ENCODE data around the gene ZEB2. TPM values are rescaled to one million over a fixed set of nuclear protein-coding genes. Genes with fewer than 3 reads are reported as not detected.

ZEB2 gene
- total and polyA plus RNA-seq, 2 of the 13 experiments (the other 11 are each of a cell fraction or from before 2014, with no cell fraction given), result 0.07 TPM; not detected in 1

- no TSS peak for BruUV-seq (replicated peaks)
- CTCF ChIA-PET (ENCODE audit: low intra/inter-chr PET ratio, low total read pairs), result no interaction called here
- intact Hi-C loops (cut with micrococcal nuclease; ENCODE audit: unreplicated experiment), result no loop called here
These were observed 47.8 kb upstream of the ZEB2 start for GRCh38 chr2:144567745-144568144.

GRCh38 chr2:144566448-144566847 is 46.5 kb upstream of the ZEB2 start:
- no peak overlapping the region for H3K9ac ChIP-seq (ENCODE audit: insufficient read depth, low read depth, low read length)
- H3K4me1 ChIP-seq (ENCODE audit: insufficient read depth, low read length), result no peaks in the 10 kb centered on the region
- no peaks in the 10 kb centered on the region for H3K36me3 ChIP-seq (replicated peaks in 1 of 2; ENCODE audit: control insufficient read depth in 1 of 2, insufficient read depth in 2 of 2, low read length in 2 of 2)
- no peaks in the 10 kb centered on the region for H4K20me1 ChIP-seq (ENCODE audit: insufficient read depth, low read length)
- FAIRE-seq, result no peak
- no peaks in the 10 kb centered on the region for H3K9me3 ChIP-seq (ENCODE audit: low read length)
- in situ Hi-C loops (cut with HindIII; ENCODE audit: extremely low pct_ligation_motif_present, low pct_unique_long_range_greater_than_20kb), result no loop called here
- H2AFZ ChIP-seq (ENCODE audit: low read length), result no peak overlapping the region
- H3K27me3 ChIP-seq (ENCODE audit: control insufficient read depth in 1 of 2, insufficient read depth in 2 of 2, low read length in 2 of 2), result no peaks in the 10 kb centered on the region; a peak in 1 of 5 replicates
- BruUV-seq (replicated peaks), result no TSS peak
- DNase-seq (ENCODE audit: low spot score), result no peak
- H3K27ac ChIP-seq (ENCODE audit: extremely low read length, insufficient read depth, low read length), result no peak overlapping the region
- no peak for ATAC-seq
- CTCF ChIA-PET (ENCODE audit: low intra/inter-chr PET ratio, low total read pairs), result no interaction called here
- TF ChIP-seq FOXK1 (CRISPR knock-in tag; IDR thresholded peaks at IDR 0.05; ENCODE audit: borderline replicate concordance, low read depth), result no peak
- TF ChIP-seq IRF2 (CRISPR knock-in tag; IDR thresholded peaks at IDR 0.05), result no peak
- TF ChIP-seq CENPT (CRISPR knock-in tag; IDR thresholded peaks at IDR 0.05; ENCODE audit: low read depth), result no peak
- no peak for TF ChIP-seq ZFAT (CRISPR knock-in tag; conservative IDR thresholded peaks at IDR 0.05)
- TF ChIP-seq TCF7L2 (IDR thresholded peaks at IDR 0.05; ENCODE audit: low read depth, low read length), result no peak
- TF ChIP-seq HNF4G (IDR thresholded peaks at IDR 0.05; ENCODE audit: borderline replicate concordance, low read depth, low read length), result no peak
- no peak for TF ChIP-seq HNF4G (CRISPR knock-in tag; IDR thresholded peaks at IDR 0.05; ENCODE audit: borderline replicate concordance, low read depth)
- no peak for TF ChIP-seq ZNF737 (CRISPR knock-in tag; IDR thresholded peaks at IDR 0.05; ENCODE audit: borderline replicate concordance)
- no peak for TF ChIP-seq ZNF18 (CRISPR knock-in tag; IDR thresholded peaks at IDR 0.05; ENCODE audit: insufficient replicate concordance)
- TF ChIP-seq ZFP82 (CRISPR knock-in tag; IDR thresholded peaks at IDR 0.05; ENCODE audit: borderline replicate concordance), result no peak
- TF ChIP-seq, protein P1, sequence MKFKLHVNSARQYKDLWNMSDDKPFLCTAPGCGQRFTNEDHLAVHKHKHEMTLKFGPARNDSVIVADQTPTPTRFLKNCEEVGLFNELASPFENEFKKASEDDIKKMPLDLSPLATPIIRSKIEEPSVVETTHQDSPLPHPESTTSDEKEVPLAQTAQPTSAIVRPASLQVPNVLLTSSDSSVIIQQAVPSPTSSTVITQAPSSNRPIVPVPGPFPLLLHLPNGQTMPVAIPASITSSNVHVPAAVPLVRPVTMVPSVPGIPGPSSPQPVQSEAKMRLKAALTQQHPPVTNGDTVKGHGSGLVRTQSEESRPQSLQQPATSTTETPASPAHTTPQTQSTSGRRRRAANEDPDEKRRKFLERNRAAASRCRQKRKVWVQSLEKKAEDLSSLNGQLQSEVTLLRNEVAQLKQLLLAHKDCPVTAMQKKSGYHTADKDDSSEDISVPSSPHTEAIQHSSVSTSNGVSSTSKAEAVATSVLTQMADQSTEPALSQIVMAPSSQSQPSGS (CRISPR knock-in tag; IDR thresholded peaks at IDR 0.05), result no peak
- no peak for TF ChIP-seq GATA4 (IDR thresholded peaks at IDR 0.05; ENCODE audit: borderline replicate concordance, low read depth)
- TF ChIP-seq RARG (CRISPR knock-in tag; IDR thresholded peaks at IDR 0.05; ENCODE audit: low read depth), result no peak
- no peaks in the 10 kb centered on the region for H3K79me2 ChIP-seq (ENCODE audit: insufficient read depth, low read length)
- POLR2A ChIA-PET, result no interaction called here
- H3K4me2 ChIP-seq (ENCODE audit: low read depth, low read length), result no peak overlapping the region
- 4% methylated on average over 2 of the region's 2 CpGs for whole genome bisulfite sequencing (ENCODE audit: low lambda C conversion rate)
- intact Hi-C loops (cut with micrococcal nuclease; ENCODE audit: unreplicated experiment), result no loop called here
- no peak overlapping the region for H3K4me3 ChIP-seq (replicated peaks in 1 of 3; ENCODE audit: insufficient read depth in 1 of 3, low read depth in 2 of 3, low read length in 3 of 3)

More at GRCh38 chr2:144567745-144568144, 47.8 kb upstream of the ZEB2 start:
- H3K9ac ChIP-seq (ENCODE audit: insufficient read depth, low read depth, low read length), result no peak overlapping the region
- no peaks in the 10 kb centered on the region for H3K9me3 ChIP-seq (ENCODE audit: low read length)
- POLR2A ChIA-PET, result no interaction called here
- H3K4me1 ChIP-seq (ENCODE audit: insufficient read depth, low read length), result no peaks in the 10 kb centered on the region
- H3K27me3 ChIP-seq (ENCODE audit: control insufficient read depth in 1 of 2, insufficient read depth in 2 of 2, low read length in 2 of 2), result no peaks in the 10 kb centered on the region; a peak in 1 of 5 replicates
- H3K36me3 ChIP-seq (replicated peaks in 1 of 2; ENCODE audit: control insufficient read depth in 1 of 2, insufficient read depth in 2 of 2, low read length in 2 of 2), result no peaks in the 10 kb centered on the region
- no peak overlapping the region for H3K4me3 ChIP-seq (replicated peaks in 1 of 3; ENCODE audit: insufficient read depth in 1 of 3, low read depth in 2 of 3, low read length in 3 of 3)
- under 1% methylated on average over 4 of the region's 4 CpGs for WGBS (ENCODE audit: low lambda C conversion rate)
- no peak overlapping the region for H2AFZ ChIP-seq (ENCODE audit: low read length)
- FAIRE-seq, result no peak
- DNase-seq (ENCODE audit: low spot score), result no peak
- TF ChIP-seq, protein P2, sequence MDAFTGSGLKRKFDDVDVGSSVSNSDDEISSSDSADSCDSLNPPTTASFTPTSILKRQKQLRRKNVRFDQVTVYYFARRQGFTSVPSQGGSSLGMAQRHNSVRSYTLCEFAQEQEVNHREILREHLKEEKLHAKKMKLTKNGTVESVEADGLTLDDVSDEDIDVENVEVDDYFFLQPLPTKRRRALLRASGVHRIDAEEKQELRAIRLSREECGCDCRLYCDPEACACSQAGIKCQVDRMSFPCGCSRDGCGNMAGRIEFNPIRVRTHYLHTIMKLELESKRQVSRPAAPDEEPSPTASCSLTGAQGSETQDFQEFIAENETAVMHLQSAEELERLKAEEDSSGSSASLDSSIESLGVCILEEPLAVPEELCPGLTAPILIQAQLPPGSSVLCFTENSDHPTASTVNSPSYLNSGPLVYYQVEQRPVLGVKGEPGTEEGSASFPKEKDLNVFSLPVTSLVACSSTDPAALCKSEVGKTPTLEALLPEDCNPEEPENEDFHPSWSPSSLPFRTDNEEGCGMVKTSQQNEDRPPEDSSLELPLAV (CRISPR knock-in tag; conservative IDR thresholded peaks at IDR 0.05; ENCODE audit: low read depth), result no peak
- no peaks in the 10 kb centered on the region for H3K79me2 ChIP-seq (ENCODE audit: insufficient read depth, low read length)
- H3K4me2 ChIP-seq (ENCODE audit: low read depth, low read length), result no peak overlapping the region
- in situ Hi-C loops (cut with HindIII; ENCODE audit: extremely low pct_ligation_motif_present, low pct_unique_long_range_greater_than_20kb), result no loop called here
- H3K27ac ChIP-seq (ENCODE audit: extremely low read length, insufficient read depth, low read length), result no peak overlapping the region
- ATAC-seq, result no peak
- H4K20me1 ChIP-seq (ENCODE audit: insufficient read depth, low read length), result no peaks in the 10 kb centered on the region

Measured in HepG2 (cell line).